ENCODE data around the gene KLF15. TPM values are rescaled to one million over a fixed set of nuclear protein-coding genes. Genes with fewer than 3 reads are reported as not detected.

KLF15 gene
- total and polyA plus RNA-seq, 2 experiments from 2014 or later, result 3.5 to 19.8 TPM

DNA sequence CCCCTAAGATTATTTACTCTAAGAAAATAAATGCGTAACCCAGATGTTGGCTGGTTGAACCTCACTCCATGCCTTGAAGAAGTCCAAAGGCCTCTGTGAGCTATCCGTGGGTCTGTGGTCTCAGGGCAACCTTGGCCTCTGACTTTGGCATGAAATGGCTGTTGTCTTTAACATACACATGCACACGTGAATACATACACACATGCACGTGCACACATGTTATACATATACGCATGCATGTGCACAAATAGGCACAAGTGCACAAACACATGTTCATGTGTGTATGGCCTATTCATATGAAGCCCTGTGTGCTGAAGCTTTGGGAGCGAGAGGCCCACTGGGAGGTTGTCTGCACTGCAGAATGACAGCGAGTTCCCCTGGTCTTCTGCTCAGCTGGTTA, 50.8 kb downstream of the KLF15 start (continued):
- TF ChIP-seq, protein P1, sequence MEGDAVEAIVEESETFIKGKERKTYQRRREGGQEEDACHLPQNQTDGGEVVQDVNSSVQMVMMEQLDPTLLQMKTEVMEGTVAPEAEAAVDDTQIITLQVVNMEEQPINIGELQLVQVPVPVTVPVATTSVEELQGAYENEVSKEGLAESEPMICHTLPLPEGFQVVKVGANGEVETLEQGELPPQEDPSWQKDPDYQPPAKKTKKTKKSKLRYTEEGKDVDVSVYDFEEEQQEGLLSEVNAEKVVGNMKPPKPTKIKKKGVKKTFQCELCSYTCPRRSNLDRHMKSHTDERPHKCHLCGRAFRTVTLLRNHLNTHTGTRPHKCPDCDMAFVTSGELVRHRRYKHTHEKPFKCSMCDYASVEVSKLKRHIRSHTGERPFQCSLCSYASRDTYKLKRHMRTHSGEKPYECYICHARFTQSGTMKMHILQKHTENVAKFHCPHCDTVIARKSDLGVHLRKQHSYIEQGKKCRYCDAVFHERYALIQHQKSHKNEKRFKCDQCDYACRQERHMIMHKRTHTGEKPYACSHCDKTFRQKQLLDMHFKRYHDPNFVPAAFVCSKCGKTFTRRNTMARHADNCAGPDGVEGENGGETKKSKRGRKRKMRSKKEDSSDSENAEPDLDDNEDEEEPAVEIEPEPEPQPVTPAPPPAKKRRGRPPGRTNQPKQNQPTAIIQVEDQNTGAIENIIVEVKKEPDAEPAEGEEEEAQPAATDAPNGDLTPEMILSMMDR (conservative IDR thresholded peaks at IDR 0.05; ENCODE audit: low read depth in 2 of 2), result no peak
- TF ChIP-seq, protein P2, sequence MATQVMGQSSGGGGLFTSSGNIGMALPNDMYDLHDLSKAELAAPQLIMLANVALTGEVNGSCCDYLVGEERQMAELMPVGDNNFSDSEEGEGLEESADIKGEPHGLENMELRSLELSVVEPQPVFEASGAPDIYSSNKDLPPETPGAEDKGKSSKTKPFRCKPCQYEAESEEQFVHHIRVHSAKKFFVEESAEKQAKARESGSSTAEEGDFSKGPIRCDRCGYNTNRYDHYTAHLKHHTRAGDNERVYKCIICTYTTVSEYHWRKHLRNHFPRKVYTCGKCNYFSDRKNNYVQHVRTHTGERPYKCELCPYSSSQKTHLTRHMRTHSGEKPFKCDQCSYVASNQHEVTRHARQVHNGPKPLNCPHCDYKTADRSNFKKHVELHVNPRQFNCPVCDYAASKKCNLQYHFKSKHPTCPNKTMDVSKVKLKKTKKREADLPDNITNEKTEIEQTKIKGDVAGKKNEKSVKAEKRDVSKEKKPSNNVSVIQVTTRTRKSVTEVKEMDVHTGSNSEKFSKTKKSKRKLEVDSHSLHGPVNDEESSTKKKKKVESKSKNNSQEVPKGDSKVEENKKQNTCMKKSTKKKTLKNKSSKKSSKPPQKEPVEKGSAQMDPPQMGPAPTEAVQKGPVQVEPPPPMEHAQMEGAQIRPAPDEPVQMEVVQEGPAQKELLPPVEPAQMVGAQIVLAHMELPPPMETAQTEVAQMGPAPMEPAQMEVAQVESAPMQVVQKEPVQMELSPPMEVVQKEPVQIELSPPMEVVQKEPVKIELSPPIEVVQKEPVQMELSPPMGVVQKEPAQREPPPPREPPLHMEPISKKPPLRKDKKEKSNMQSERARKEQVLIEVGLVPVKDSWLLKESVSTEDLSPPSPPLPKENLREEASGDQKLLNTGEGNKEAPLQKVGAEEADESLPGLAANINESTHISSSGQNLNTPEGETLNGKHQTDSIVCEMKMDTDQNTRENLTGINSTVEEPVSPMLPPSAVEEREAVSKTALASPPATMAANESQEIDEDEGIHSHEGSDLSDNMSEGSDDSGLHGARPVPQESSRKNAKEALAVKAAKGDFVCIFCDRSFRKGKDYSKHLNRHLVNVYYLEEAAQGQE (IDR thresholded peaks at IDR 0.05; ENCODE audit: unreplicated experiment), result no peak
- TF ChIP-seq ZNF331 (CRISPR knock-in tag; IDR thresholded peaks at IDR 0.05; ENCODE audit: low read depth) (no peak), EZH2 (IDR thresholded peaks at IDR 0.05; ENCODE audit: low read depth, unreplicated experiment) (no peak)

DNA sequence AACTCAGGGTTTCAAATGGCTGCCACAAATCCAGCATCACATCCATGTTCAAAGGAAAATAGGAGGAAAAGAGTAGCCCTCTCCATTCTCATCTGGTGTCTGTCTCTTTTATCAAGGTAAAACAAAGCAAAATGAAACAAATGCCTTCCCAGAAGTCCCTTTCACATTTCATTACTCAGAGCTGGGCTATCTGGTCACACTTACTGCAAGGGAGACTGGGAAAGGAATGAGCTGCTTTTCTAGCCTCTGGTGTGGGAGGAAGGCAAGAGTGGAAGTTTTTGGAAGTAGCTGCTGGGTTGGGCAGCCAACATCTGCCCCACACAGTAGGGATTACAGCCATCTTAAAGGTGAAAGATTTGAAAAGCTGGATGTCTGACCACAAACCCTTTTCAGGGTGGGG, 51.8 kb downstream of the KLF15 start:
- Mint-ChIP-seq H3K36me3 (ENCODE audit: low read depth) (peaks cover 4% of the 10 kb centered on the region; the same call in 2 of the 3 replicates), H3K27ac (no peak overlapping the region), H3K4me1 (no peaks in the 10 kb centered on the region; the same call in 1 of the 3 replicates), H3K4me3 (no peak overlapping the region), H3K27me3 (ENCODE audit: insufficient read depth, low read depth, poor library complexity) (peaks cover 15% of the 10 kb centered on the region), H3K9me3 (peaks cover 28% of the 10 kb centered on the region)
- H3K27ac ChIP-seq (ENCODE audit: low read depth), result no peak overlapping the region
- H3F3A ChIP-seq (replicated peaks; ENCODE audit: low read depth), result no peaks in the 10 kb centered on the region
- no peak for TF ChIP-seq ZNF331 (CRISPR knock-in tag; IDR thresholded peaks at IDR 0.05; ENCODE audit: low read depth)
- TF ChIP-seq STAT1 (IDR thresholded peaks at IDR 0.05; ENCODE audit: unreplicated experiment), result no peak
- no peaks in the 10 kb centered on the region for H3K79me2 ChIP-seq (replicated peaks; ENCODE audit: insufficient read depth)
- no peak overlapping the region for H3K4me3 ChIP-seq
- 0 out of 2 replicates have a peak, but pooled peaks cover 7% of the 10 kb centered on the region for H3K36me3 ChIP-seq (ENCODE audit: insufficient read depth)
- no peaks in the 10 kb centered on the region for H4K20me1 ChIP-seq (replicated peaks; ENCODE audit: insufficient read depth)
- H2AFZ ChIP-seq, result no peak overlapping the region
- H3K4me2 ChIP-seq, result no peak overlapping the region
- DNase-seq (ENCODE audit: low spot score), result no peak
- H3K4me1 ChIP-seq (ENCODE audit: insufficient read depth), result no peaks in the 10 kb centered on the region
- H3K27me3 ChIP-seq (ENCODE audit: insufficient read depth), result no peaks in the 10 kb centered on the region
- ATAC-seq, result no peak
- no peaks in the 10 kb centered on the region for H3K9me2 ChIP-seq (ENCODE audit: insufficient read depth)

DNA sequence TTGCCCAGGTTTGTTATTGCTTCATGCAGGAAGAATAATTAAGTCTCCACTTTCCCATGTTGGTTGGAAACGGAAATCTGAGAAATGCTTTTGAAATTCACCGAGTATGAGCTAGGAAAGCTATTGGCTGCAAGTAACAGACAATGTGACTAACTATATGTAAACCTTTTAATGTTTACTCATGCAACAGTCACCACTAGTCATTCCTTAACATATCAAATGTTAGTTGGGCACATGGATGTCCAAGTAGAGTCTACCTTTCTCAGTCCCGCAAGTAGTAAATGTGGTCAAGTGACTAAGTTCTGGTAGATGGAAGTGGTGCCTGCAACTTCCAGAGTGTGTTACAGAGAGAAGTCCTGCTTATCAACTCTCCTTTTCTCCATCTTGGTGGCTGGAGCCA, 52.5 kb downstream of the KLF15 start:
- Mint-ChIP-seq H3K27me3 (ENCODE audit: insufficient read depth, low read depth, poor library complexity) (peaks cover 15% of the 10 kb centered on the region), H3K4me3 (no peak overlapping the region), H3K27ac (no peak overlapping the region), H3K9me3 (peaks cover 27% of the 10 kb centered on the region), H3K4me1 (no peaks in the 10 kb centered on the region; the same call in 1 of the 3 replicates), H3K36me3 (ENCODE audit: low read depth) (peaks cover 4% of the 10 kb centered on the region; the same call in 2 of the 3 replicates)
- H3K4me2 ChIP-seq, result no peak overlapping the region
- DNase-seq (ENCODE audit: low spot score), result no peak
- H3K36me3 ChIP-seq (ENCODE audit: insufficient read depth), result 0 out of 2 replicates have a peak, but pooled peaks cover 7% of the 10 kb centered on the region
- H3K27me3 ChIP-seq (ENCODE audit: insufficient read depth), result no peaks in the 10 kb centered on the region
- no peaks in the 10 kb centered on the region for H3K9me2 ChIP-seq (ENCODE audit: insufficient read depth)
- no peak for ATAC-seq
- no peaks in the 10 kb centered on the region for H3K4me1 ChIP-seq (ENCODE audit: insufficient read depth)
- H3K4me3 ChIP-seq, result no peak overlapping the region
- no peaks in the 10 kb centered on the region for H3F3A ChIP-seq (replicated peaks; ENCODE audit: low read depth)
- H3K27ac ChIP-seq (ENCODE audit: low read depth), result no peak overlapping the region
- no peak overlapping the region for H2AFZ ChIP-seq
- no peaks in the 10 kb centered on the region for H4K20me1 ChIP-seq (replicated peaks; ENCODE audit: insufficient read depth)
- no peaks in the 10 kb centered on the region for H3K79me2 ChIP-seq (replicated peaks; ENCODE audit: insufficient read depth)
- TF ChIP-seq EZH2phosphoT487 (IDR thresholded peaks at IDR 0.05; ENCODE audit: unreplicated experiment) (no peak), CREB1 (CRISPR knock-in tag; IDR thresholded peaks at IDR 0.05; ENCODE audit: low read depth) (no peak), EZH2 (IDR thresholded peaks at IDR 0.05; ENCODE audit: low read depth, unreplicated experiment) (no peak), POLR2AphosphoS5 (IDR thresholded peaks at IDR 0.05; ENCODE audit: low read depth) (no peak), JUNB (IDR thresholded peaks at IDR 0.05; ENCODE audit: unreplicated experiment) (no peak), STAT1 (IDR thresholded peaks at IDR 0.05; ENCODE audit: unreplicated experiment) (no peak), ZNF331 (CRISPR knock-in tag; IDR thresholded peaks at IDR 0.05; ENCODE audit: low read depth) (no peak)
- TF ChIP-seq, protein P1 (conservative IDR thresholded peaks at IDR 0.05; ENCODE audit: low read depth in 2 of 2), result no peak
- TF ChIP-seq, protein P3, sequence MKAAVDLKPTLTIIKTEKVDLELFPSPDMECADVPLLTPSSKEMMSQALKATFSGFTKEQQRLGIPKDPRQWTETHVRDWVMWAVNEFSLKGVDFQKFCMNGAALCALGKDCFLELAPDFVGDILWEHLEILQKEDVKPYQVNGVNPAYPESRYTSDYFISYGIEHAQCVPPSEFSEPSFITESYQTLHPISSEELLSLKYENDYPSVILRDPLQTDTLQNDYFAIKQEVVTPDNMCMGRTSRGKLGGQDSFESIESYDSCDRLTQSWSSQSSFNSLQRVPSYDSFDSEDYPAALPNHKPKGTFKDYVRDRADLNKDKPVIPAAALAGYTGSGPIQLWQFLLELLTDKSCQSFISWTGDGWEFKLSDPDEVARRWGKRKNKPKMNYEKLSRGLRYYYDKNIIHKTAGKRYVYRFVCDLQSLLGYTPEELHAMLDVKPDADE (IDR thresholded peaks at IDR 0.05), result no peak
